Stimulated activated CD4-positive, alpha-beta T cell treated with anti-CD3 and anti-CD28 coated beads, TNF-alpha, amount 100 ng/mL, for 24 hours (primary cell): ENCODE data around the gene DNAJC13.
A peak's percentile ranks its signal among the peaks of the same experiment; 100 is the strongest.

Source experiments
- DNase-seq, 3 experiments: peaks; one replicate each; pipeline ENCODE4 v3.0.0-alpha.2; 2020; ENCODE audit warnings: low read depth in 3 of 3

DNAJC13 gene

DNA sequence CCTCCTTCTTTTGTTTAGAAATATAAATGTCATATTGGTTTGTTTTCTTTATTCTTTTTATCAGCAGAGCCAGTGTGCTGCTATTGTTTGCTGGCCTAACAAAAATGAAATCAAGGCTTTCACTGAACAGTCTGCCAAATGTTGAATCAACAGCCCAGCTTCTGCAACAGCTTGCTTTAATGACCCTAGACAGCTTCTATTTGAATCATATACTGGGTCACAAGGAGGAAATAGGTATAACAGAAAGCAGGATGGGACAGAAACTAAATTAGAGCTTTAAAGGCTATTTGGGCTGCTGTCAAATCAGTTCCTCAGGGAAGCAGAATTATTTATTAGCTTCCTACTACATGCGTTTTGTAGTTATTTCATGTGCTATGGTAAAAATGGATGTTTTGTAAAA, 12.1 kb upstream of the DNAJC13 start:
- DNase-seq: no peak

- no peak for DNase-seq
Measured at GRCh38 chr3:132405609-132406299, 11.5 kb upstream of the DNAJC13 start.

- no peak for DNase-seq
Measured at GRCh38 chr3:132406587-132406986, 10.7 kb upstream of the DNAJC13 start.

DNA sequence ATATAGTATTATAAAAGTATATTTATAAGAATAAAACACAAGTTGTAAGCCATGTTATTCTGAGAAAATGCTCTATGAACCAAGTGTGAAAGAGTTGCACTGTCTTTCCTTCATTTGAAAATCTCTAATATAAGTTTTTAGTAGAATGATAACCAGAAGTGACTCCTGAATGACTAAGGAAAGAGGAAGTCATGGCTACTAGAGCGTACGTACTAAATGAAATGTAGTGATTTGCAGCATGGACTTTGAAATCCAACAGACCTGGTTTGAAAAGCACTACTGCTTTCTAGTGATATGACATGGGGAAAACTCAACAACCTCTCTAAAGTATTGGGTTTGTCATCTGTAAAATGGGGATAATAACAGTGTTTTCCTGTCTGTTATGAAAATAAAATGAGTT, 10.3 kb upstream of the DNAJC13 start:
- DNase-seq: no peak

GRCh38 chr3:132414841-132415240, 2.5 kb upstream of the DNAJC13 start:
- DNase-seq: no peak

DNA sequence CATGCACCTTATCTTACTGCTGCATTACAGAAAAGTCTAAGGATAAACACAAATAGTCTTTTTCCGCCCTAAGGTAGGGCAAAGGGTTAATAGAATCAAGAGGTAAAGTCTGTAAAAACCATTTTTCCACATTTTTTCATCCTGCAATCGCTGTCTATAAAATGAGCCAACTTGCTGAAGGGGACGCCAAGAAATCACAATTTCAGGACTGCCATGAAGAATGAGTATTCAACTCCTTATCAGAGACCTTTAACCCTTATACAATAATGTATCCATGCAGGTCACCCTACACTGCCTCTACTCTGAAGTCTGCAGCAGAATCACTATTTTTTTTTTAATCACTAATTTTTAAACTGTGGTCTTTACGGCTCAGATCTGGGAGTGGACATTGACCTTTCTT, 1.1 kb upstream of the DNAJC13 start:
- DNase-seq: no peak

- peak; percentile 22 to 45 (median 23) for DNase-seq
Measured at GRCh38 chr3:132417695-132418411, 551 bp downstream of the DNAJC13 start.

GRCh38 chr3:132418916-132419315, 1.6 kb downstream of the DNAJC13 start:
- no peak for DNase-seq

DNA sequence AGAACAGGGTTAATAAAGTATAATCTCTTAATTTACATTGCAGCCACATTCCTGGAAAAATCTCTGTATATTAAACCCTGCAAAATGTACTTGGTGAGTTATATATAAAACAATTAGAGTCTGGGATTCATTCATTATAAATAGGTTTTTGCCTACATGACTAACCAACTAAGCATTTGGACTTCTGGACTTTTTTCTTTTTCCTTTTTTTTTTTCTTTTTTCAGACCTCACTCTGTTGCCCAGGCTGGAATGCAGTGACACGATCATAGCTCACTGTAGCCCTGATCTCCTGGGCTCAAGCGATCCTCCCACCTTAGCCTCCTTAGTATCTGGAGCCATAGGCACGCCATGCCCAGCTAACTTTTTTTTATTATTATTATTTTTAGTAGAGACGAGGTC, 4.5 kb downstream of the DNAJC13 start:
- no peak for DNase-seq

GRCh38 chr3:132422531-132422930, 5.2 kb downstream of the DNAJC13 start:
- DNase-seq: no peak

DNA sequence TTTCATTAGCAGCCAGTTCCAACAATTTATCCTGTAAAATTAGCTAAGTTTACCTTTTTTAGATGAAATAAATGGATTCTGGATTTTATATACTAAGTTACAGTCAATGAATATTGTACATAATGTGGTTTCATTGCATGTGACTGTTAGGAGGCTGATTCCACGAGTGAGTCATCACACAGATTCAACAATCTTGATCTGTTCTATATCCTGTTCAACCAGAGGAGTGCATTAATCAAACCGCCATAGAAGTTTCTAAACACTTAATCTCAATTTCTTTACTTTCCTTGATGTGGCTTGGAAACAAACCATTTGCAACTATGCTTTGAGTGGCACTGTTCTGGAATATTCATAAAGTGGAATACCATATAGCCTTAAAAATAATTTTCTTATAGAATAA, 15.3 kb downstream of the DNAJC13 start:
- DNase-seq: no peak

DNA sequence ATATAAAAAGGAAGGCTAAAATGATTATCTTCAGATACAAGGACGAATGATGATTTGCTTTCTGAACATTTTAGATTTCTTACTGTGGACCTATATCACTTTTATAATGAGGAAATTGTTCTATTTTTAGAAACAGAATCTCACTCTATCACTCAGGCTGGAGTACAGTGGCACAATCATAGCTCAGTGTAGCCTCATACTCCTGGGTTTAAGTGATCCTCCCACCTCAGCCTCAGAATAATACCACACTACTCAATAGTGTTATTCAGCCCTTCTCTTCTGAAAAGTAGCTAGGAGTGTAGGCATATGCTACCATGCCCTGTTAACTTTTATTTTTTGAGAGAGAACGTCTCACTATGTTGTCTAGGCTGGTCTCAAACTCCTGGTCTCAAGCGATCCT, 15.8 kb downstream of the DNAJC13 start:
- DNase-seq: no peak

GRCh38 chr3:132435224-132435910, 18.1 kb downstream of the DNAJC13 start:
- DNase-seq: no peak

DNA sequence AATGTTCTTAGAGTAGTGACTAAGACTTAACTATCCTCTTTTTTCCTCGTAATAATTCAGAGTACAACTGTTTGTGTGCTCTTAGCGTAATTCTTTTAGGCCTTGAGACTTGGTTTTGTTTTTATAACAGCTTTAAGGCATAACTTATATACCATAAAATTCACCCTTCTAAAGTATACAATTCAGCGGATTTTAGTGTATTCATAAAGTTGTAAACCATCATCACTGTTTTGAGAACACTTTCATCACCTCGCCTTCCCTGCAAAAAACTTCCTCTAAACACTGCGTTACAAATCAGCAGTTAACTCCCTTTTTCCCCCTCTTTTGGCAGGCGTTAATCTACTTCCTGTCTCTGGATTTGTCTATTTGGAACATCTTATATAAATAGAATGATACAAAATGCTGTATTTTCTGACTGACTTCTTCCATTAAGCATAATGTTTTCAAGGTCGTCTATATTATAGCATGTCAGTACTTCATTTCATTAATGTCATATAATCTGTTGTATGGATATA, 18.7 kb downstream of the DNAJC13 start:
- DNase-seq: no peak

DNA sequence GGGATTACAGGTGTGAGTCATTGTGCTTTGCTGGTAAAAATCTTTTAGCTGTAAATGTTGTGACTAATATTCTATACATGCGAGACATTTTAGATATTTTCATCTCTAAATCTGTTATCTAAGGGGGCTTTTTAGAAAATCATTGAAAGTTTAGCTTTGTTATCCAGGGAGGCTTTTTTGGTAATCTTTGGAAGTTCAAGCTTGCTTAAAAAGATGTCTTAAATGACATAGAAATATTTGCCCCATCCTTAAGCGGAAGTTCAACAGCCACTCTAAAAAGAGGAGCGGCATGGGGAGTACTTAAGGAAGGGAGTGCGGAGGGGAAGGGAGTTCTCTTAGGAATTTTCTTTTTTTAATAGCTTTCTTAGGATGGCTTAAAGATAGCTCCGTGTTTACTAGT, 26.1 kb downstream of the DNAJC13 start:
- DNase-seq: no peak

DNA sequence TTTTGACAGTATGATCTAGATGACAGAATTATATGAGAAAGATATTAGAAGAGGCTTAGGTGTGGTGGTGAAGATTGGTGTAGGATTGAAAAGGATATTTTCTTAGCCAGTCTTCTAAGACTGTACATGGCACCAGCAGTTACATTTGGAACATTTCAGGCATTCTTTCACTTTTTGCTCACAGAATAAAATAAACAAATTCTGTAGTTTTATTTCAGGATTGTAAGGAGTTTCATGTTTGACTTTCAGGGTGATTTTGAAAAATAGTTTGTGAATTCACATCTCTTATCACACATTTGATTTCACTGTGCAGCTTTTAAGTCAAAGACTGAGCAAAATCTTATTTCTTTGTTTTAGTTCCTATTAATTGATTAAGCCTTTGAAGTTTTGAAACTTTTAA, 27.1 kb downstream of the DNAJC13 start:
- DNase-seq: no peak

- no peak for DNase-seq
Measured at GRCh38 chr3:132445817-132446216, 28.5 kb downstream of the DNAJC13 start.

DNA sequence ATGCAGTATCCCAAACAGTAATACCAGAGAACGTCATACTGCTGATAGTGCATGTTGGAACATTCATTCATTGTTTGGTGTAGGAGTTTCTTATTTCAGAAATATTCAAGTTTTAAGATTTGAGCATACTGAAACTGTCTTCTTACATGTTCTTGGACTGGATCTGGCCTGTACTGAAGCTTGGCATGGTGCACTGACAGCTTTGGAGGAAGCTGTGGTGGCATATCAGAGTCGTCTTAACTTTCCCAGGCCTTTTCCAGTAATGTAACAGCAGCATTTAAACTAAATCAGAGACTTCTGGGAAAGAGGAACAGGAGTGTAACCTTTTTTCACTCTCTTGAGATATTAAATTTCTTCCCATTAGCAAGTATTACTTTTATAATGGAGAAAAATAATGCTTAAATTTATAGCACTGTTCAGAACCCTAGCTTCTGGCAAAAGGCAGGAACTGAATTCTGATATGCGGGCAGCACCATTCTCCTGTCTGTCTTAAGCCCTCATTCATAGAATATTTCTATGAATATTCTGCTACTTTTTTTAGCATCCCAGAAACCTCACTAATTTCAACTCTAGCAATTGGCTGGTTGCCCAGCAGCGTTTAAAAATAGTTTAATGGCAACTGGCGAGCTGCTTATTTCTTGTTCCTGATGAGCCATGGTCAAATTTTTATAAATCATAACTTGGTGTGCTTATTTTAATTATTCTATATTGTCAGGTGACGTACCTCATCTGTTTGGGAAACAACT, 31.1 kb downstream of the DNAJC13 start:
- DNase-seq: no peak

- no peak for DNase-seq
Measured at GRCh38 chr3:132456136-132456535, 38.8 kb downstream of the DNAJC13 start.

DNA sequence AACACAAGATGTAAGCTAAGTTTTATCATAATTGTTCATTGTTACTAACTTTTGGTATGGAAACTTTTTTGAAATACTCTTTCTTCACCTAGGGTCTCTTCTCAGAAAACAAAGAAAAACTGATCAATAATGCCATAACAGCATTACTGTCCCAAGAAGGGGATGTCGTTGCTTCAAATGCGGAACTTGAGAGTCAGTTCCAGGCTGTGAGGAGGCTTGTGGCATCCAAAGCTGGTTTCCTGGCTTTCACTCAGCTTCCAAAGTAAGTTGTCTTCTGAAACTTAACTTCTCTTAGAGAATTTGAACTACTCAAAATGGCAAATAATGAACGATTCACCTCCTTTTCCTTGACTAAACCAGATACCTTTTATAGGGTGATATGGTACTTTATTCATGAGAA, 39.3 kb downstream of the DNAJC13 start:
- DNase-seq: no peak

DNA sequence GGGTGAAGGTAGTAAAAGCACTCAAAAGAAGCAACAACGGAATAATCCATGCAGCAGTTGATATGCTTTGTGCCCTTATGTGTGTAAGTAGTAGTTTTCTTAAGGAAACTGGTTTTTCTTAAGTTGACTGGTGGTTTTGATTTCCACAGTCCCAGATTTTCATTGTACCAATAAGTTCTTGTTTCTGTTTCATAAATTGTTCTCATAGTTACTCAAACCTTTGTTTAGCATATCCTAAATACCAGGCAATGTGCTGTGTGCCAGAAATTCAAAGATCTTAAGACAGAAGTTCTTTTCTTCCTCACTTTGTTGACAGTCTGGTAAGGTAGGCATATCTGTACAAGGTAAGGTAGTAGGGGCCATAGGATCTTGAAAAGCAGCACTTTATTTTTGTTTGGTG, 40.0 kb downstream of the DNAJC13 start:
- no peak for DNase-seq

GRCh38 chr3:132459551-132459950, 42.2 kb downstream of the DNAJC13 start:
- DNase-seq: no peak
